Vagina (tissue), 2 donors: ENCODE data around the gene DDX19B. TPM values are rescaled to one million over a fixed set of nuclear protein-coding genes. Genes with fewer than 3 reads are reported as not detected.
"Not testable (repeated sequence)": the region's sequence is repeated elsewhere in the genome, so short reads cannot be mapped to it uniquely, and the experiment has no call there.

ENCODE experiments used
- DNase-seq, 2 donors: peaks; one replicate each; pipeline ENCODE4 v3.0.0-alpha.2; 2017; ENCODE audit errors: extremely low spot score in 2 of 2
- H3K27ac ChIP-seq: fragments of 200-600 bp; sonication (generic); one replicate; pipeline ENCODE4 v1.5.1; 2019
- H3K27me3 ChIP-seq: fragments of 200-600 bp; sonication (generic); one replicate; pipeline ENCODE4 v1.5.1; 2019
- H3K36me3 ChIP-seq, 2 donors: fragments of 200-600 bp; sonication (generic); one replicate each; pipeline ENCODE4 v1.5.1; 2017 to 2019
- H3K4me1 ChIP-seq: fragments of 200-600 bp; sonication (generic); one replicate; pipeline ENCODE4 v1.5.1; 2019
- H3K4me3 ChIP-seq, 2 donors: fragments of 200-600 bp; sonication (generic); 1 replicate in 1 of 2; 2 replicates in 1 of 2; pipeline ENCODE4 v1.5.1; 2016 to 2019
- H3K9me3 ChIP-seq: fragments of 200-600 bp; sonication (generic); one replicate; pipeline ENCODE4 v1.5.1; 2019
- CTCF ChIP-seq, 3 experiments: fragments of 450-650 bp in 2 of 3; fragments of 200-600 bp in 1 of 3; sonication (generic) in 1 of 3; IDR thresholded peaks; one replicate each; pipeline ENCODE4 v1.5.1; 2017 to 2019; ENCODE audit warnings: antibody characterized with exemption in 3 of 3, mild to moderate bottlenecking in 2 of 3, moderate library complexity in 2 of 3
- POLR2A ChIP-seq, 2 donors: fragments of 450-650 bp; IDR thresholded peaks; one replicate each; pipeline ENCODE4 v1.6.1; 2017; ENCODE audit warnings: antibody characterized with exemption in 2 of 2, mild to moderate bottlenecking in 2 of 2, moderate library complexity in 2 of 2
- POLR2AphosphoS5 ChIP-seq, 2 donors: sonication (generic); formaldehyde crosslinking; IDR thresholded peaks; one replicate each; pipeline ENCODE4 v1.9.0; 2017; ENCODE audit warnings: antibody characterized with exemption in 2 of 2, mild to moderate bottlenecking in 2 of 2, low read depth in 1 of 2; ENCODE audit not compliant: insufficient read depth in 1 of 2
- intact Hi-C: fragments of 100-400 bp; cut with DNase I; formaldehyde crosslinking; loops from one replicate; pipeline ENCODE4 v1.15.1; 2023
- total RNA-seq: library from RNA; depleted of rRNA; stranded (reverse); fragments of >200 nt; gene quantifications from one replicate; pipeline ENCODE4 v1.2.3, GENCODE V29; 2016

The DDX19B gene
- total RNA-seq, 1 donor from 2014 or later, result 47.6 TPM

GRCh38 chr16:70324998-70325747 lies 26.2 kb downstream of the DDX19B start:
- no peaks in the 10 kb centered on the region for H3K9me3 ChIP-seq
- no peaks in the 10 kb centered on the region for H3K4me1 ChIP-seq
- no peak overlapping the region for H3K4me3 ChIP-seq
- no peak for TF ChIP-seq CTCF (IDR thresholded peaks at IDR 0.05)
- TF ChIP-seq POLR2AphosphoS5 (IDR thresholded peaks at IDR 0.05; ENCODE audit: insufficient read depth in 1 of 2, low read depth in 1 of 2), result no peak
- no peak for TF ChIP-seq POLR2A (IDR thresholded peaks at IDR 0.05)
- H3K27ac ChIP-seq, result no peak overlapping the region
- peaks cover 0 to 75% of the 10 kb centered on the region in 2 donors for H3K36me3 ChIP-seq
- H3K27me3 ChIP-seq, result no peaks in the 10 kb centered on the region
- intact Hi-C loops, result no loop called here
- no peak for DNase-seq

GRCh38 chr16:70331091-70331490 lies 32.1 kb downstream of the DDX19B start:
- no peaks in the 10 kb centered on the region for H3K27me3 ChIP-seq
- H3K9me3 ChIP-seq, result no peaks in the 10 kb centered on the region
- no peak overlapping the region for H3K4me3 ChIP-seq
- no peaks in the 10 kb centered on the region for H3K4me1 ChIP-seq
- DNase-seq, result no peak
- intact Hi-C loops, result no loop called here
- TF ChIP-seq POLR2A (IDR thresholded peaks at IDR 0.05) (no peak), POLR2AphosphoS5 (IDR thresholded peaks at IDR 0.05; ENCODE audit: insufficient read depth in 1 of 2, low read depth in 1 of 2) (no peak), CTCF (IDR thresholded peaks at IDR 0.05) (no peak)
- peaks cover 0 to 60% of the 10 kb centered on the region in 2 donors for H3K36me3 ChIP-seq
- H3K27ac ChIP-seq, result no peak overlapping the region

GRCh38 chr16:70331588-70332358 lies 32.8 kb downstream of the DDX19B start:
- DNase-seq, result no peak
- H3K4me1 ChIP-seq, result no peaks in the 10 kb centered on the region
- no peaks in the 10 kb centered on the region for H3K27me3 ChIP-seq
- H3K36me3 ChIP-seq, result peaks cover 0 to 54% of the 10 kb centered on the region in 2 donors
- H3K27ac ChIP-seq, result no peak overlapping the region
- H3K4me3 ChIP-seq, result no peak overlapping the region
- intact Hi-C loops, result no loop called here
- TF ChIP-seq POLR2AphosphoS5 (IDR thresholded peaks at IDR 0.05; ENCODE audit: insufficient read depth in 1 of 2, low read depth in 1 of 2) (no peak), CTCF (IDR thresholded peaks at IDR 0.05) (no peak), POLR2A (IDR thresholded peaks at IDR 0.05) (no peak)
- H3K9me3 ChIP-seq, result no peaks in the 10 kb centered on the region

GRCh38 chr16:70332728-70333127 lies 33.7 kb downstream of the DDX19B start:
- peaks cover 0 to 44% of the 10 kb centered on the region in 2 donors for H3K36me3 ChIP-seq
- H3K4me3 ChIP-seq, intact Hi-C loops, H3K27me3 ChIP-seq, H3K4me1 ChIP-seq, H3K9me3 ChIP-seq, H3K27ac ChIP-seq, DNase-seq: not testable (repeated sequence)

- intact Hi-C loops, result no loop called here
Measured at GRCh38 chr16:70337814-70338213, 38.8 kb downstream of the DDX19B start.

More at GRCh38 chr16:70337814-70338213, 38.8 kb downstream of the DDX19B start:
- Histone ChIP-seq H3K36me3 (peaks cover 0 to 18% of the 10 kb centered on the region in 2 donors), H3K4me1 (no peaks in the 10 kb centered on the region), H3K4me3 (no peak overlapping the region), H3K9me3 (no peaks in the 10 kb centered on the region), H3K27ac (no peak overlapping the region), H3K27me3 (no peaks in the 10 kb centered on the region)
- DNase-seq, result no peak
- no peak for TF ChIP-seq POLR2A (IDR thresholded peaks at IDR 0.05)
- TF ChIP-seq CTCF (IDR thresholded peaks at IDR 0.05), result no peak
- no peak for TF ChIP-seq POLR2AphosphoS5 (IDR thresholded peaks at IDR 0.05; ENCODE audit: insufficient read depth in 1 of 2, low read depth in 1 of 2)
